ENCODE measurements around the gene DGKI. TPM values are rescaled to one million over a fixed set of nuclear protein-coding genes. Genes with fewer than 3 reads are reported as not detected.

DGKI gene
- total and polyA plus RNA-seq, 2 experiments from 2014 or later, result 0.16 to 1.0 TPM

GRCh38 chr7:137871170-137871915, 24.6 kb upstream of the DGKI start (continued):
- TF ChIP-seq ZNF462 (CRISPR knock-in tag; IDR thresholded peaks at IDR 0.05) (no peak), ZNF114 (CRISPR knock-in tag; IDR thresholded peaks at IDR 0.05) (no peak)

GRCh38 chr7:137870684-137871083, 23.9 kb upstream of the DGKI start:
- Histone ChIP-seq H3F3A (replicated peaks; ENCODE audit: low read depth) (no peaks in the 10 kb centered on the region), H3K4me1 (ENCODE audit: insufficient read depth) (peaks cover 8% of the 10 kb centered on the region; the same call in 1 of the 2 replicates), H3K79me2 (replicated peaks; ENCODE audit: insufficient read depth) (no peaks in the 10 kb centered on the region), H3K36me3 (ENCODE audit: insufficient read depth) (no peaks in the 10 kb centered on the region; the same call in 1 of the 2 replicates), H3K9me2 (ENCODE audit: insufficient read depth) (no peaks in the 10 kb centered on the region), H3K27me3 (ENCODE audit: insufficient read depth) (no peaks in the 10 kb centered on the region), H3K4me3 (no peak overlapping the region), H3K27ac (ENCODE audit: low read depth) (no peak overlapping the region), H3K4me2 (no peak overlapping the region), H2AFZ (no peak overlapping the region), H4K20me1 (replicated peaks; ENCODE audit: insufficient read depth) (no peaks in the 10 kb centered on the region)
- ATAC-seq (no peak), DNase-seq (ENCODE audit: low spot score) (no peak)
- Mint-ChIP-seq H3K27ac (no peak overlapping the region), H3K4me3 (no peak overlapping the region), H3K36me3 (ENCODE audit: low read depth) (peaks cover 32% of the 10 kb centered on the region), H3K4me1 (peaks cover 20% of the 10 kb centered on the region), H3K27me3 (ENCODE audit: insufficient read depth, low read depth, poor library complexity) (peaks cover 3% of the 10 kb centered on the region), H3K9me3 (no peaks in the 10 kb centered on the region; the same call in 2 of the 3 replicates)
- TF ChIP-seq POLR2AphosphoS5 (IDR thresholded peaks at IDR 0.05; ENCODE audit: low read depth) (no peak), ETS1 (IDR thresholded peaks at IDR 0.05) (no peak), CREB1 (CRISPR knock-in tag; IDR thresholded peaks at IDR 0.05; ENCODE audit: low read depth) (no peak), ZNF114 (CRISPR knock-in tag; IDR thresholded peaks at IDR 0.05) (no peak), ZNF462 (CRISPR knock-in tag; IDR thresholded peaks at IDR 0.05) (no peak)

All from GM23338 (cell line).